ENCODE measurements around the gene SEPTIN10.

GRCh38 chr2:109645412-109646184 is 31.8 kb upstream of the SEPTIN10 start:
- TF ChIP-seq POLR2A (IDR thresholded peaks at IDR 0.05) (no peak), CTCF (IDR thresholded peaks at IDR 0.05) (no peak), POLR2AphosphoS5 (IDR thresholded peaks at IDR 0.05) (no peak)
